Ammon's horn (tissue), 1 donor: ENCODE data around the gene KIF1A.

Experiments used
- DNase-seq: peaks from one replicate; pipeline ENCODE4 v3.0.0-alpha.2; 2016; ENCODE audit warnings: low spot score

Gene KIF1A

GRCh38 chr2:240735476-240735875 is 84.5 kb downstream of the KIF1A start:
- DNase-seq: no peak

- DNase-seq: no peak
Observed at GRCh38 chr2:240734756-240735155, 85.3 kb downstream of the KIF1A start.

- no peak for DNase-seq
Observed at GRCh38 chr2:240733803-240734495, 86.1 kb downstream of the KIF1A start.

GRCh38 chr2:240732911-240733622 is 87.0 kb downstream of the KIF1A start:
- no peak for DNase-seq

- DNase-seq: no peak
Observed at GRCh38 chr2:240732184-240732583, 87.8 kb downstream of the KIF1A start.

GRCh38 chr2:240731178-240731545 is 88.9 kb downstream of the KIF1A start:
- DNase-seq: no peak

- DNase-seq: no peak
Observed at GRCh38 chr2:240730501-240731177, 89.4 kb downstream of the KIF1A start.

- no peak for DNase-seq
Observed at GRCh38 chr2:240728827-240729226, 91.2 kb downstream of the KIF1A start.

GRCh38 chr2:240728361-240728760 is 91.7 kb downstream of the KIF1A start:
- DNase-seq: no peak

- no peak for DNase-seq
Observed at GRCh38 chr2:240727913-240728312, 92.1 kb downstream of the KIF1A start.

GRCh38 chr2:240727439-240727838 is 92.6 kb downstream of the KIF1A start:
- DNase-seq: no peak

- no peak for DNase-seq
Observed at GRCh38 chr2:240726876-240727275, 93.1 kb downstream of the KIF1A start.

- DNase-seq: no peak
Observed at GRCh38 chr2:240725671-240726070, 94.3 kb downstream of the KIF1A start.

GRCh38 chr2:240725266-240725665 is 94.8 kb downstream of the KIF1A start:
- no peak for DNase-seq

GRCh38 chr2:240724431-240724830 is 95.6 kb downstream of the KIF1A start:
- DNase-seq: no peak

GRCh38 chr2:240723851-240724250 is 96.2 kb downstream of the KIF1A start:
- no peak for DNase-seq

GRCh38 chr2:240722796-240723735 is 97.0 kb downstream of the KIF1A start:
- no peak for DNase-seq

- no peak for DNase-seq
Observed at GRCh38 chr2:240722376-240722775, 97.6 kb downstream of the KIF1A start.

- DNase-seq: no peak
Observed at GRCh38 chr2:240721596-240722180, 98.3 kb downstream of the KIF1A start.

GRCh38 chr2:240720686-240721595 is 99.1 kb downstream of the KIF1A start:
- DNase-seq: peak; percentile 57
